HTERT RPE-1 (cell line): ENCODE results near the gene RPS15.

Experiments
- in situ Hi-C: fragments of 300-500 bp; cut with MboI; formaldehyde crosslinking; loops from 4 replicates; pipeline ENCODE4 v1.14.3; 2020; ENCODE audit warnings: low sequenced_read_pairs

The RPS15 gene

DNA sequence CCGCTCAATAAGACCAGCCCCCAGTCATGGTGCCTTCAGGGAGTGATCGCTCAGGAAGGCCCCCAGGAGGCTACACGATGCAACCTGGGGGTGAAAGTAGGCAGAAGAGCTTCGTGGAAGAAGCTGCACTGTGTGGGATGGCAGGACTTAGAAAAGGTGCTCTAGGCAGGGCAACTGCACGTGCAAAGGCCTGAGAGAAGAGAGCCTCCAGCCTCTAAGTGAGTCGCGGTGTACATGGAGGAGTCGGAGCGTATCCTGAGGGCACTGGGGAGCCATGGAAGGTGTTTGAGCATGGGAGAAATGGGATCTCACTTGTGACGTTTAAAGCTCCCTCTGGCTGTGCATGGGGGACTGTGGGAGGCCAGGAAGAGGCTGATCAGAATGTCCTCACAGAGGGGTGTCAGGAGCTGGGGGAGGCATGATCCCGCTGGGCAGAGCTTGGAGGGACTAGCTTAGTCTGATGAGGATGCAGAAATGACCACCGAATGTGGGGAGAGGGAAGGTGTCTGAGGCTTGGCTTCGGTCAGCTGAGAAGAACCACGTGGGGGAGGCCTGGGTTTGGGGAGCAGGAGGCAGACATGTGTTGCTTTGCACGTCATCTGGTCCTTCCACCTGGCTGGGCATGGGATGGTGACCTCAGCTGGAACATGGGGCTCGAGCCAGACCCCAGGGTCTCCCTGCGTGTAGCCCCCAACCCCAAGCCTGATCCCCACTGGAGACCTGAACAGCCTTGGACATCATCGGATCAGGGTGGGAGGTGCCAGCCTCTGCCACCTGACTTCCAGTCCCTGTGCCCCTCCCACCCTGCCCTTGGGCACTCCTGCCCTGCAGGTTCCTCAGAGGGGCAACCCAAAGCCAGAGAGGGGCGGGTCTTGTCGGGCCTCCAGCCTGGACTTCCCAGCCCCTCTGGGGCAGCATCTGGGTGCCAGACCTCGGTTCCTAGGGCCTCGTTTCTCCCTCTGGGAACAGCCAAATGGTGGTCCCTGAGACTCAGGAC is 12.8 kb downstream of the RPS15 start:
- in situ Hi-C loops = no loop called here

DNA sequence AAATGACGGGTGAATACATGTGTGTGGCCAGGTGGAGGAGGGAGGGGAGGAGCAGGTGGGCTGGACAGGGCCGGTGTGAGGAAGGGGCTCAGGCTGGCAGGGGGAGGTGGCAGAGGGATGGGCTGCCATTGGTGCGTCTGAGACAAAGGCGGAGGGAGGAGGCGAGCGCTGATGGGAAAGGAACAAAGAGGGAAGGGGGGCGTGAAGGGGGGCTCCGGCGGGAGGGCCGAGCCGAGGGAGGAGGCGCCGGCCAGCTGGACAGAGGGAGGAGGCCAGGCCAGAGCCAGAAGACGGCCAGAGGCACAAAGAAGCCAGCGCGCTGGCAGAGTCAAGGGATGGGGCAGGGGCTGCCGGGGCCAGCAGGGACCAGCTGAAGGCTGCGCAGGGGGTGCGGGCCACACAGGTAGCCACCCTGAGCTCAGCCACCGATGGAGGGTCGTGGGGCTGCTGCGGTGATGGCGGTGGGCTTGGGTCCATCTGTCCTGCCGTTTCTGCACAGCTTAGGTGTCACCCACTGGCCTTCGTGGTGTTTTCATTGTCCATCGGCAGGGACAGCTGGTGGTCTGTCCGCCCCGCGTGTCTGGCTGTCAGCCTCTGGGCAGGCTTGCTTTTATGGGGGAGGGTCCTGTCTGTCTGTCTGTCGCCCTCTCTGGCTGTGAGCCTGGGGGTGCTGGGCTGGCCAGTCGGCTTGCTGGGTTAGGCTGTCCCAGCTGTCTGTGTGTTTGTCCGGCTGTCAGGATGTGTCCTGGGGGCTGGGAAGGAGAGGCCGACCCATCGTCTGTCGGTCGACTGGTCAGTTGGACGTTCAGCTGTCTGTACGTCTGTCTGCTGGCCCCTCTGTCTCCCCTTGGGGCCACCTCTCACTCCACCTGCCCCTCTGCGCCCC is 14.0 kb downstream of the RPS15 start:
- in situ Hi-C loops = no loop called here

DNA sequence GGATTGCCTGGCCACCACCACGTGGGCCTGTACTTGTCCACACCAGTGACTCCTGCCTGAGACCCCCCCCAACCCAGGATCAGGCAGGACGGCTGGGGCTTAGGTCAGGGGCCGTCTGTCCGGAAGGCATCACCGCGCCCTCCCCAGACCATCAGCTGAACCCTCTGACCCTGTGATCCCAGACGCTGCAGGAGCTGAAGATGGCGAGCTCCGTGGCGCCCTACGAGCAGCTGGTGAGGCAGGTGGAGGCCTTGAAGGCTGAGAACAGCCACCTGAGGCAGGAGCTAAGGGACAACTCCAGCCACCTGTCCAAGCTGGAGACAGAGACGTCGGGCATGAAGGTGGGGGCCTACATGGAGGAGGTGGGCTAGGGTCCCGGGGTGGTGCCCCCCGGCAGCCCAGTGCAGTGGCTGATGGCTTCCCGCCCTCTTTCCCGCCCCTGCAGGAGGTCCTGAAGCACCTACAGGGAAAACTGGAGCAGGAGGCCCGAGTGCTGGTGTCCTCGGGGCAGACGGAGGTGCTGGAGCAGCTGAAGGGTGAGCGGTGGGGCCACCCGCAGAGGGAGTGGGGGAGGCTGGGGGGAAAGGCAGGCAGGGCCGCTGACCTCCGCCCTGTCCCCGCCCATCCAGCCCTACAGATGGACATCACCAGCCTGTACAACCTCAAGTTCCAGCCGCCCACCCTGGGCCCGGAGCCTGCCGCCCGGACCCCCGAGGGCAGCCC is 14.8 kb downstream of the RPS15 start:
- in situ Hi-C loops = no loop called here

DNA sequence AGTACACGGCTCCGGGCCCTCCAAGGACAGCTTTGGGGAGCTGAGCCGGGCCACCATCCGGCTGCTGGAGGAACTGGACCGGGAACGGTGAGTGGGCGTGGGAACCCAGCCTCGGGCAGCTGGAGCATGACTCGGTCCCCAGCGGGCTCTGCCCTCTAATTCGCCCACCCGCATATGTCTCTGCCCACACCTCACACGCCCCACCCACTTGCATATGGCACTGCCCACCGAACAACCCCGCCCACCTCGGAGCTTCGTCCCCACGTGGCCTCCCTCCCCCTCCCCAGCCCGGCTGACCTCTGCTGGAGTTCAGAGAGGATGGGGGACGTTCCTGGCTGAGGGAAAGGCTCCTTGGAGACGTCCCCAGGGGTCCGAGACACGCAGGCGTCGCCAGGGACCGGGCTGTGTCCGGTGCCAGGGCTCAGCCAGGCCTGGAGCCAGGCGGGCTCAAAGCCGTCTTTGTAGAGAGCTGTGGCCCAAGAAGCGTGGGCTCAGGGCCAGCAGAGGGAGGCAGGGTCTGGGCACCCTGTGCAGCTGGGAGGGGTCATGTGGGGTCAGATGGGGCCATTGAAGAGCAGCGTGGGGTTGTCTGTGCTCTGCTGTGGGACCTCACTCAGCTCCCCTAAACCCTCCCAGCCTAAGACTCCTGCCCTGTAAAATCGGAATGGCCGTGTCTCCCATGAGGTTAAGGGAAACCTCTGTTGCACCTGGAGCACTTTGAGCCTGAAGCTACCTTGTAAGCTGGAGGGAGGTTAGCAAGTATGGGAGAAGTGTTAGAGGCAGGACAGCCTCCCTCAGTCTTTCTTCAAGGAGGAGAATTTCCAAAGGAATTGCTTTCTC is 15.5 kb downstream of the RPS15 start:
- in situ Hi-C loops = no loop called here

DNA sequence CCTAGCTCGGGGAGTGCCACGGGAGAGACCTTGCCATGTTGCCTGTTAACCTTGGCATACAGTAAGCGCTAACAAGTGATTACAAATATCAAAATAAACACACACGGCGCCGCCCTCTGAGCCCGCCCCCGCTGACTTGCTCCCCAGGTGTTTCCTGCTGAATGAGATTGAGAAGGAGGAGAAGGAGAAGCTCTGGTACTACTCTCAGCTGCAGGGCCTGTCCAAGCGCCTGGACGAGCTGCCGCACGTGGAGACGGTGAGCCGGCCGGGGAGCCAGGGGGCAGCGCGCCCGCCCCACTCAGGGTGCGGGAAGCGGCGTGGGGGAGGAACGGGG is 16.8 kb downstream of the RPS15 start:
- in situ Hi-C loops = no loop called here

DNA sequence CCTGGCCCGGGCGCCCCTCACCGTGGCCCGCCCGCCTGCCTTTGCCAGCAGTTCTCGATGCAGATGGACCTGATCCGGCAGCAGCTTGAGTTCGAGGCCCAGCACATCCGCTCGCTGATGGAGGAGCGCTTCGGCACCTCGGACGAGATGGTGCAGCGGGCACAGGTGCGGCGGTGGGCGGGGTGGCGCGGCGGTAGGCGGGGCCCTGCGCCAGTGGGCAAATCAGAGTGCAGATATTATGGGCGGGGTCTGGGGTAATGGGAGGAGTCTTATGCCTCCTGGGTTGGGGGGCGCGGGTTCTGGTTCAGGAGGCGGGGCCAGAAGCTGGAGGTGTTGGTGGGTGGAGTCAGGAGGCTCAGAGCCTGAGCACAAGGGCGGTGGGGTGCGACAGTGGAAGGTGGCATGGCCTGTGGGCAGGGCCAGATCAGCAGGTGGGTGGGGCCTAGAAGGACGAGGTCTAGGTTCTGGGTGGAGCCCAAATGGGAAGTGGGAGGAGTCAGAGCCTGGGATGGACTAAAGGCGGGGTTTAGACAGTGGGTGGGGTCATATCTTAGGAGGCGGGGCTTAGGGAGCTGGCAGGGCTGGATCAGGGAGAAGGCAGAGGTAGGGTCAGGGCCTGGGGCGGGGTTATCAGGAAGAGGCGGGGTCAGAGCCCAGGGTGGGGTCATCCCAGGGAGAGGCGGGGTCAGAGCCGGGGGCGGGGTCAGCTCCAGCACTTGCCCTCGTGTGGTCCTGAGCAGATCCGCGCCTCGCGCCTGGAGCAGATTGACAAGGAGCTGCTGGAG is 17.3 kb downstream of the RPS15 start:
- in situ Hi-C loops = no loop called here

DNA sequence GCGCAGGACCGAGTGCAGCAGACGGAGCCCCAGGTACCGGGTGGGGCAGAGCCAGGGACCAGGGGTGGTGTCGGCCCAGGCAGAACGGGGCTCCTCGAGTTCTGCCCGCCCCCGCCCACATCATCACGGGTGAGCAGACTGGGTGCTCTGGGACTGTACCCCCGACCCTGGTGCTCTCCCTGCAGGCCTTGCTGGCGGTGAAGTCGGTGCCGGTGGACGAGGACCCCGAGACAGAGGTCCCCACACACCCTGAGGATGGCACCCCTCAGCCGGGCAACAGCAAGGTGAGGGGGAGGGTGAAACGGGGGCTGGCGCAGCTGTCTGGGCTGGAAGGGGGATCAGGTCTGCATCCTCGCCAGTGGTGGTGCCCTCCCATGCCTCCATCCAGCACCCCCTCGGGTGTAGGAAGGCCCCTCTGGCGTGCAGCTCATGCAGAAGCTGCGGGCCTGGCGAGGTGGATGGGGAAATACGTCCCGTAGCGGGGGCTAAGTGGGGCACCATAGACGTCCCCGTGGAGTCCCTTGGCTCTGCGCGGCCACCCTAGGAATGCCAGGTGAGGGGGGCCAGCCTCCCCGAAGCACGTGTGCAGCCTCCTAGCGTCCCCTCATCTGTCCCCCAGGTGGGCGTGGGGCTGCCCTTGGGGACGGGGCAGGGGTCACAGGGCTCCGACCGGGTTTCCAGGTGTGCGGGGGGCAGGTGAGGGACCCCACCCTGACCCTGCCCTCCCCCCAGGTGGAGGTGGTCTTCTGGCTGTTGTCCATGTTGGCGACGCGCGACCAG is 18.1 kb downstream of the RPS15 start:
- in situ Hi-C loops = no loop called here

DNA sequence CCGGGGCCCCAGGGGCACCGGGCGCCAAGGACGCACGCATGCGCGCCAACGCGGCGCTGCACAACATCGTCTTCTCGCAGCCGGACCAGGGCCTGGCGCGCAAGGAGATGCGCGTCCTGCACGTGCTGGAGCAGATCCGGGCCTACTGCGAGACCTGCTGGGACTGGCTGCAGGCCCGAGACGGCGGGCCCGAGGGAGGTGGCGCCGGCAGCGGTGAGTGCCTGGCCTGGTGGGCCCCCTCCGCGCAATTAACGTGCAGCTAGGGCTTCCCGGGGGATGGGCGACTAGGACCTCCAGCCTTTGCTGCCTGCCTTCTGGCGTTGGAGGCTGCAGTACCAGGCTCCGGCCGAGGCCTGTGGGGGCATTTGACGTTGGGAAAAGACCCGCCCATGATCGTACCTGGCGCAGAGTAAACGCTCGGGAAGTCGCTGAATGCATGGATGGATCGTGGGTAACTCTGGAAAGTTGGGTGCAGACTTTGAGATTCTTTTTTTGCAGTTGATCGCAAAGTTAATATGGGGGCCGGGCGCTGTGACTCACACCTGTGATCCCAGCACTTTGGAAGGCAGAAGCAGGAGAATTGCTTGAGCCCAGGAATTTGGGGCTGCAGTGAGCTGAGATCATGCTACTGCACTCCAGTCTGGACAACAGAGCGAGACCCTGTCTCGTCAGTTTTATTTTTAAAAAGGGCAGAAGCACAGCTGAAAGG is 19.0 kb downstream of the RPS15 start:
- in situ Hi-C loops = no loop called here

DNA sequence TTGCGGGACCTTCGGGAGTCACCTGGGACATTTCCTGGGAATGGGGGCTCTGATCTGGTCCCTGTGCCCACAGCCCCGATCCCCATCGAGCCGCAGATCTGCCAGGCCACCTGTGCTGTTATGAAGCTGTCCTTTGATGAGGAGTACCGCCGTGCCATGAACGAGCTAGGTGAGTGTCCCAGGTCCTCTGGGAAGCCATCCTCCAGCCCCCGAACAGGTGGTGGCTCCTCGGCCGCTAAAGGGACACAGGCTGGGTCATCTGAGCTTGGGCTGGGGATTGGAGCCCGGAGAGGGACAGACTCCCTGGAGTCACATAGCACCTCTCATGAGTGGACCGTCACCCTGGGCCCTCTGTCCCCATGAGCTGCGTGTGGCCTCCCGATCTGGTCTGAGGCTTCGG is 19.7 kb downstream of the RPS15 start:
- in situ Hi-C loops = no loop called here

DNA sequence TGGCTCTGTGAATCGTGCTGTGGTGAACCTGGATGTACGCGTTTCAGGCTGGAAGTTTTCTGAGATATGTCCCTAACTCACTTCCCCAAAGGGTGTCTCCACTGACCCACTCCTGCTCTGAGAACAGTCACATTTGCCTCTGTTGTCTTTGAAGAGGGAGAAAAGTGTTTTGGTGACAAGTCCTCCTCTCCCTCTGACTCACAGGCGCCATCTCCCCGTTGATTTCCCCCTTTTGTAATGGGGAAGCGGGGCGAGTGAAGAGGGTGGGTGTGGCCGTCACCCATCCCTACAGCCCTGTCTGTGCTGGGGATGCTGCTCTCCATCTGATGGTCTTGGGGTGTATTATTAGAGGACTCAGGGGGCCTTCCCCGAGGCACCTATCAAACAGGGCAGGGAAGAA is 21.3 kb downstream of the RPS15 start:
- in situ Hi-C loops = no loop called here

DNA sequence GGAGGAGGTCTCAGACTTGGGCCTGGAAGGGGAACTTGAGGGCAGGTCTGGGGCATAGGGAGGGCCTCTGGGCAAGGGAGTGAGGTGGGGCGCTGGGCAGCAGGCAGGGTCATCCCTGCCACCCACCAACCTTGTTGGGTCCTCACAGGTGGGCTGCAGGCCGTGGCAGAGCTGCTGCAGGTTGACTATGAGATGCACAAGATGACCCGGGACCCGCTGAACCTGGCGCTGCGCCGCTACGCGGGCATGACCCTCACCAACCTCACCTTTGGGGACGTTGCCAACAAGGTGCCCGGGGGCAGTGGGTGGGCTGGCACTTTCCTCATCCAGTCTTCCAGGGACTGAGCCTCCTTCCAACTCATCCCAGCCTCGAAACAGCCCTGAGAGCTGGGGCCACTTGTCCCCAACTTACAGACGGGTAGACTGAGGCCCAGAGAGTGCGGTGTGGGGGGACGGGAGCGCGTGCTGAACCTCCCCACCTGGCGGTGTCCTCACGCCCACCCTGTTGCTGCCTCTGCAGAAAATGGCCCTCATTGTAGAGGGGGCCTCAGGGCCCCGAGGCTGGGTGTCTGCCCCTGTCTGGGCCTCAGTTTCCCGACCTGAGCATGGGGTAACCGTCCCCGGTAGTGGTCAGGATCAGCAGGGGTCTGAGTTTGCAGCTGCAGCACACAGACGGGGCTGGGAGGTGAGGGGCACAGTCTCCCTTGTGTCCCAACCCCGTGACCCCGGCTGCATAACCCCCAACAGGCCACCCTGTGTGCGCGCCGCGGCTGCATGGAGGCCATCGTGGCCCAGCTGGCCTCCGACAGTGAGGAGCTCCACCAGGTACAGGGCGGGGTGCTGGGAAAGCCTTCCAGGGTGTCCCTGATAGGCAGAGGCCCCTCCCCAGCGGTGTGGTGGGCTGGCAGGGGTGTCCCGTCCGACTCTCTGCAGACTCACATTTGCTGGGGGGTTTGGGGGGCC is 22.1 kb downstream of the RPS15 start:
- in situ Hi-C loops = no loop called here

DNA sequence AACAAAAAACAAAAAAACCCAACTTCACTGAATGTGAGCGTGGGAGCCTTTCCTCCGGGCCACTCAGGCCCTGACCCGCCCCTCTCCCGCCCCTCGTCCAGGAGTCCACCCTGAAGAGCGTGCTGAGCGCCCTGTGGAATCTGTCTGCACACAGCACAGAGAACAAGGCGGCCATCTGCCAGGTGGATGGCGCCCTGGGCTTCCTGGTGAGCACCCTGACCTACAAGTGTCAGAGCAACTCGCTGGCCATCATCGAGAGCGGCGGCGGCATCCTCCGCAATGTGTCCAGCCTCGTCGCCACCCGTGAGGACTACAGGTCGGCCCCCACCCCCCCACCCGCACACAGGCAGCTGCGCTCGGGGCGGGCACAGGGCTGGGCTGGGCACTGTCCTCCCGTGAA is 23.7 kb downstream of the RPS15 start:
- in situ Hi-C loops = no loop called here

DNA sequence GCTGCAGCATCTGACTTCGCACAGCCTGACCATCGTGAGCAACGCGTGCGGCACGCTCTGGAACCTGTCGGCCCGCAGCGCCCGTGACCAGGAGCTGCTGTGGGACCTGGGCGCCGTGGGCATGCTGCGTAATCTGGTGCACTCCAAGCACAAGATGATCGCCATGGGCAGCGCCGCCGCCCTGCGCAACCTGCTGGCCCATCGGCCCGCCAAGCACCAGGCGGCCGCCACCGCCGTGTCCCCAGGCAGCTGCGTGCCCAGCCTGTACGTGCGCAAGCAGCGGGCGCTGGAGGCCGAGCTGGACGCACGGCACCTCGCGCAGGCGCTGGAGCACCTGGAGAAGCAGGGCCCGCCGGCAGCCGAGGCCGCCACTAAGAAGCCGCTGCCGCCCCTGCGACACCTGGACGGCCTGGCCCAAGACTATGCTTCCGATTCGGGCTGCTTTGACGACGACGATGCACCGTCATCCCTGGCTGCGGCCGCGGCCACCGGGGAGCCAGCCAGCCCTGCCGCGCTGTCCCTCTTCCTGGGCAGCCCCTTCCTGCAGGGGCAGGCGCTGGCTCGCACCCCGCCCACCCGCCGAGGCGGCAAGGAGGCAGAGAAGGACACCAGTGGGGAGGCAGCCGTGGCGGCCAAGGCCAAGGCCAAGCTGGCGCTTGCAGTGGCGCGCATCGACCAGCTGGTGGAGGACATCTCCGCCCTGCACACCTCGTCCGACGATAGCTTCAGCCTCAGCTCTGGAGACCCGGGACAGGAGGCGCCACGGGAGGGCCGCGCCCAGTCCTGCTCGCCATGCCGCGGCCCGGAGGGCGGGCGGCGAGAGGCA is 27.2 kb downstream of the RPS15 start:
- in situ Hi-C loops = no loop called here

DNA sequence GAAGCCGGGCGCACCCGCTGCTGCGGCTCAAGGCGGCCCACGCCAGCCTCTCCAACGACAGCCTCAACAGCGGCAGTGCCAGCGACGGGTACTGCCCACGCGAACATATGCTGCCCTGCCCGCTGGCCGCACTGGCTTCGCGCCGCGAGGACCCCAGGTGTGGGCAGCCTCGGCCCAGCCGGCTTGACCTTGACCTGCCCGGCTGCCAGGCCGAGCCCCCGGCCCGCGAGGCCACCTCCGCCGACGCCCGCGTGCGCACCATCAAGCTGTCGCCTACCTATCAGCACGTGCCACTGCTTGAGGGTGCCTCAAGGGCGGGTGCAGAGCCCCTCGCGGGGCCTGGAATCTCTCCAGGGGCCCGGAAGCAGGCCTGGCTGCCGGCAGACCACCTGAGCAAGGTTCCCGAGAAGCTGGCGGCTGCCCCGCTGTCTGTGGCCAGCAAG is 27.8 kb downstream of the RPS15 start:
- in situ Hi-C loops = no loop called here

DNA sequence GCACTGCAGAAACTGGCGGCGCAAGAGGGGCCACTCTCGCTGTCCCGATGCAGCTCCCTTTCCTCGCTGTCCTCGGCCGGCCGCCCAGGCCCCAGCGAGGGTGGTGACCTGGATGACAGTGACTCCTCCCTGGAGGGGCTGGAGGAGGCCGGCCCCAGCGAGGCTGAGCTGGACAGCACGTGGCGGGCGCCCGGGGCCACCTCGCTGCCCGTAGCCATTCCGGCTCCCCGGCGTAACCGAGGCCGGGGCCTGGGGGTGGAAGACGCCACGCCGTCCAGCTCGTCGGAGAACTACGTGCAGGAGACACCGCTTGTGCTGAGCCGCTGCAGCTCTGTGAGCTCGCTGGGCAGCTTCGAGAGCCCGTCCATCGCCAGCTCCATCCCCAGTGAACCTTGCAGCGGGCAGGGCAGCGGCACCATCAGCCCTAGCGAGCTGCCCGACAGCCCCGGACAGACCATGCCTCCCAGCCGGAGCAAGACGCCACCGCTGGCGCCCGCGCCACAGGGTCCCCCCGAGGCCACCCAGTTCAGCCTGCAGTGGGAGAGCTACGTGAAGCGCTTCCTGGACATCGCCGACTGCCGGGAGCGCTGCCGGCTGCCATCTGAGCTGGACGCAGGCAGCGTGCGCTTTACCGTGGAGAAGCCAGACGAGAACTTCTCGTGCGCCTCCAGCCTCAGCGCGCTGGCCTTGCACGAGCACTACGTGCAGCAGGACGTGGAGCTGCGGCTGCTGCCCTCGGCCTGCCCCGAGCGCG is 28.4 kb downstream of the RPS15 start:
- in situ Hi-C loops = no loop called here

DNA sequence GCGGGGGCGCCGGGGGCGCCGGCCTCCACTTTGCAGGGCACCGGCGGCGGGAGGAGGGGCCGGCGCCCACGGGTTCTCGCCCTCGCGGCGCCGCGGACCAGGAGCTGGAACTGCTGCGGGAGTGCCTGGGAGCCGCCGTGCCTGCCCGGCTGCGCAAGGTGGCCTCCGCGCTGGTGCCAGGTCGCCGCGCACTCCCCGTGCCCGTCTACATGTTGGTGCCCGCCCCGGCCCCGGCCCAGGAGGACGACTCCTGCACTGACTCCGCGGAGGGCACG is 29.0 kb downstream of the RPS15 start:
- in situ Hi-C loops = no loop called here
